ELR (cell line): ENCODE results near the gene POU6F2.

ENCODE experiments used
- DNase-seq: peaks from one replicate; pipeline ENCODE4 v3.0.0-alpha.2; 2015; ENCODE audit warnings: low read depth

Gene POU6F2

DNA sequence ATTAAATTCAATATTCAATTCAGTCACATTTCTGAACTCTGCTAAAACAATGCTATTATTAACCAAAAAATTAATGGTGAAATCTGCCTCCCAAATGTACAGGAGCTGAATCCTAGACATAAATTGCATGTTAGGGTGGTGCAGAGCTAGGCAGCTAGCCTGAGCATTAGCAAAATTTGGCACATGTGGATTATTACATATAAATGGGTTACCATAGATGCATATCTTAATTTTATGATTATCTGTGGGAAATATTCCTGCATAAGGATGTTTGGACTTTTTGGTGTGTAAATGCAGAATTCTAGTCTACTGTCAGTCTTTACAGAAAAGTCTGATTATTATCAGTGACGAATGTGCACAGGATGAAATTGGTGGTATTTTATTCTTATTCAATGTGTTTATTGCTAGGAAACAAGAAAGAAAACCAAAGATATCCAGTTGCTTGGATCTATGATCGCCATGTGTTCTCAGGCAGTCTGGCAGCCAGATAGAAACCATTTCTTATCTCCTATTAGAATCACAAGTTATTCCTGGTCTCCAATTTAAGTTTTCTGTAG is 150.7 kb downstream of the POU6F2 start:
- no peak for DNase-seq

DNA sequence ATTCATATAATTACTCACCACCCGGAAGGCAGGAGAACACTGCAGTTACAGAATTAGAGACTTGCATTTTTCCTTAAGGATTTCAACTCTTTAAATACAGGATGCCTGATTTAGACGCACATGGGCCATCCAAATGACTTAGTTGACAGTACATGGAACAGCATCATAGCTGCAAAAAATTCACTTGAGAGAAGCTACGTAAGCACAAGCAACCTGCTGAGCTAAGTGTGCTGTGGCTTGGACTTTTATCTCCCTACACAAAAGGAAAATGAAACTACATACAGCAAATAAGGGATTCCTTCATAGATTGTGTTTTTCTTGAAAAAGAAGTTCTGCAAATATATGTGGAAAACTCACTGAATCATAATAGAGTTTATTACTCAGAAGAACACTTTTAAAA is 152.6 kb downstream of the POU6F2 start:
- DNase-seq = no peak

DNA sequence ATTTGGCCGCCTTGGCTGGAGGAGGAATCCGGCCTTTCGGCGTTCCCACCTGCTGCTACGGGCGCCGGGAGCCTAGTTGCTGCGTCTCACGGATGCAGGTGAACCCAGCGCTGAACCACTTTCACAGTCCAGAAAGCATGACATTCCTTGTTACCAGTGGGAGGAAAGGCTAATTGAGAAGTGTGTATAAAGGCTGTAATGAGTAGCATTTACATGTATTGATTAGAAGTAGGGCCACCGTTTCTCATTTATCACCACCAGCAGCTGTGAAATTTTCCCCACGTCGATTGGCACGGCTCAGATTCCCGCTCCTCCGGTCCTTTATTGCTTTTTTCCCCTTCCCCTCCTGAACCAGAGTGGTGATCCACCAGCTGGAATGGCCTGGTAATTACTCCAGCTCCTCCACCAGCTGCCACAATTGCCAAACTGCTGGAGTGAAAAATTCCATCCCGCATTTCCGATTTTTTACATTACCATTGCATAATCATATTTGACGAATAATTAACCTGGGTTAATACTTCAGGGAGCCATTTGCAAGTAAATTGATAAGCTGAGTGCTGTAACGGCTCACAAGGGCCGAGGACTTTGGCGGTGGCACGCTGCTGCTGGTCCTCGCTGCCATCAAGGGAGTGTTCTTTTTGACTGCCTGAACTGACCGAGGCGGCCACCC is 153.3 kb downstream of the POU6F2 start:
- DNase-seq = no peak

- DNase-seq = no peak
Measured at GRCh38 chr7:39132306-39132705, 154.6 kb downstream of the POU6F2 start.

DNA sequence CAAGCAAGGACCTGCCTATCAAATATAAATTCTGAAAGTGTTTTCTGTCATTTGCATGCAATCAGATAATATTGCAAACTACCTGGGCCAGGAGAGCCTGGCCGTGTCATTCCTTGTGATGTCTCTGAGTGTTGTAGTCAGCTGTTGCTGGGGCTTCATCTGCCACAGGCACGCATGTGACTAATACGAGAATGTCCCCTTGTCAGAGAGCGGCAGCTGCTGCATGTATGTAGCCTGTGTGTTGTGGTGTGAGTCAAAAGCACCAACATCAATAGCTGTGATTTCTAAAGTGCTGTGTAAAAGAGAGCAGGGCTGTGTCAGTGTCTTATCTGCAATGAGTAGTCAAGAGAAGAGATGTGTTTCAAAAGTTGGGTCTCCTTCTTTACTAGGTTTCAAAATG is 155.4 kb downstream of the POU6F2 start:
- no peak for DNase-seq

DNA sequence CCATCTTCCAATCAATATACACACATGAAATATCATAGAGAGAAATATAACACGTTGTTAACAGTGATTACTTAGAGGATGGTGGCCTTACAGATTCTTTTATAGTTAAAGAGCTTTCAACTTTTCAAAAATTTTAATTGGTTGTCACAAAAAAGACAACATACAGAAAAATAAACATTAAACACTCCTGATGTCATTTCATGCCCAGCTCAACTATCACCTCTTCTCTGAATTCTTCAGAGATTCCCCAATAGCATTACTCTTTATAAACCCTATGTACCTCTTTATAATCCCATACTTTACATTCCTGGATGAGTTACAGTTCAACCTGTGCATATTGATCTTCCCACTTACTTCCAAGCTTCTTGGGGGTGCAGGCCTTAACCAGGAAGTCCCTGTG is 159.8 kb downstream of the POU6F2 start:
- DNase-seq = no peak

- no peak for DNase-seq
Measured at GRCh38 chr7:39142750-39143149, 165.0 kb downstream of the POU6F2 start.

- DNase-seq = no peak
Measured at GRCh38 chr7:39144420-39144819, 166.7 kb downstream of the POU6F2 start.

DNA sequence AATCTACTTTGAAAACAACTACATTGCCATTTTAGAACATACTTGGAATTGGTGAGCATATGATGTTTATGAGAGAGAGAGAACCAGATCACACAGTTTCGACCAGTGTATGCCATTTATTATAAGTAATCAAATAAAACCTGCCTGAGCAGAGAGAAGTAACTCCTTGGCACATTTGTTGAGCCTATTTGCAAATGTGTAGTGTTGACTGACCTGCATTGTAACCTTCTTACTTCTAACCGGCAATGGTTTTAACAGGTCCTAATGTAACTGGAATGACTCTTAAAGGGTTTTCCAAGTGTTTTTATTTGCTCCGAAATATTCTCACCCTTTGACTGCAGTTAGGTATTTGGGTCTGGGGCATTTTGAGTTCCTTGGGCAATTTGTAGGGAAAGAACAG is 167.6 kb downstream of the POU6F2 start:
- no peak for DNase-seq

- no peak for DNase-seq
Measured at GRCh38 chr7:39145935-39146334, 168.2 kb downstream of the POU6F2 start.

- DNase-seq = no peak
Measured at GRCh38 chr7:39152701-39153100, 175.0 kb downstream of the POU6F2 start.

- no peak for DNase-seq
Measured at GRCh38 chr7:39153113-39153512, 175.4 kb downstream of the POU6F2 start.

GRCh38 chr7:39153647-39154046 is 175.9 kb downstream of the POU6F2 start:
- no peak for DNase-seq

DNA sequence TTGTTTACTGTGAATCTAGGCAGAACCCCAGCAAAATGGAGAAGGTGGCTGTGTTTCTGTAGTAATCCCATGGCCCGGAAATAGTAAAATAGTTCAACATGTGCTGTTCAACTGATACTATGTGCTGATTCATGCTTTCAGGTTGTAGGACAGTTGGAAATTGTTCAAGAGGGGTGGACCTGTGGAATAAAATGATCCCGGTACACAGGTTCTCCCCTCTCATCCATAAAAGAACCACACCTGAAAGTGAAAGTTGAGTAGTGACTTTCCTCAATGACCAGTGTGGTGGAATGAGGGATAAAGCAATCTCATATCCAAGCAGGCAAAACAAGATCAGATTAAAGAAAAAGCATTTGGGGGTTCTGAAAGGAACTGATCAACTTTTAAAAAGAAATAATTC is 177.1 kb downstream of the POU6F2 start:
- DNase-seq = no peak

DNA sequence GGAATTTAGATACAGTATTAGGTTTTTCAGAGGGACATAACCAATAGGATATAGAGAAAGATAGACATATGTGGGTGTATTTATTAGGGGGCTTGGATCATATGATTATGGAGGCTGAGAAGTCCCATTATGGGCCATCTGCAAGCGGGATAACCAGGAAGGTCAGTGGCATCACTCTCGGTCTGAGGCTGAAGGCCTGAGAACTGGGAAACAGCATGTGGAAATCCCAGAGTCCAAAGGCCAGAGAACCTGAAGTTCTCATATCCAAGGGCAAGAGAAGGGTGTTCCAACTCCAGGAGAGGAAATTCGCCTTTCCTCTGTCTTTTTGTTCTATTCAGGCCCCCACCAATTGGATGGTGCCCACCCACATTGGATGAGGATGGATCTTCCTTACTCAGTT is 180.7 kb downstream of the POU6F2 start:
- no peak for DNase-seq

DNA sequence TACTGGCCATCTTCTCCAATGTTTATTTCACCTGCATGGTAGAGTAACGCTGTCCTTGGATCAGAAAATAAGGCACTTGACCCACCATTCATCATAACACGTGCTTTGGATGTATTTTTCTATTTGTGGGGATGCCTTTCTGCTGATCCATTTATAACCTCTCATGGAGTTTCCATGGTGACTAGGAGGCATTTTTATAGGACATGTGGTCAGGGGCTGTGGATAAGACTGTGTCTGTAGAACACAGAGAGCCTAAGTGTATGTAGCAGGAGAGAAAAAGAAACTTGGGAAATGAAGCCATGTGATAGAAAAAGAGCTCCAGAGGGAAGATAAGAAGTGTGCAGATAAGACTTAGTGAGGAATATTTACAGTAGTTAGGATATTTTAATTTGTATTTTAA is 184.2 kb downstream of the POU6F2 start:
- DNase-seq = no peak

GRCh38 chr7:39164887-39165286 is 187.2 kb downstream of the POU6F2 start:
- no peak for DNase-seq

- no peak for DNase-seq
Measured at GRCh38 chr7:39168403-39169098, 190.8 kb downstream of the POU6F2 start.

GRCh38 chr7:39172137-39172536 is 194.4 kb downstream of the POU6F2 start:
- no peak for DNase-seq

DNA sequence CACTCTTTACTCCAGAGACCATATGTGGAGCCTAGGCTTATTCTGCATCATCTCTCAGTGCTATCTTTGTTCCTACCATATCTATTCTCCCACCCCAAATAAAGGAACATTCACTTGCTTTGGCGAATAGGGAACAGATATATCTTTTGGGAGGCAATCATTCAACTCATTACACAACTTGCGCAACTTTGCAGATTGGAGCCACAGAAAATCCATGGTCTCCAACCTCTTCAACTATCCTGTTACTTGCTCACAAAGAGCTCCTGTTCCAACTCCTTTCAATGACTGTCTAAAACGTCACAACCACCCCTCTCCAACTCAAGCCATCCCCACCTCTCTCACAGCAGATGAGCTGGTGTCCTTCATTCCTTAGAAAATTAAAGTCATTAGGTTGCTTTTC is 203.7 kb downstream of the POU6F2 start:
- no peak for DNase-seq

DNA sequence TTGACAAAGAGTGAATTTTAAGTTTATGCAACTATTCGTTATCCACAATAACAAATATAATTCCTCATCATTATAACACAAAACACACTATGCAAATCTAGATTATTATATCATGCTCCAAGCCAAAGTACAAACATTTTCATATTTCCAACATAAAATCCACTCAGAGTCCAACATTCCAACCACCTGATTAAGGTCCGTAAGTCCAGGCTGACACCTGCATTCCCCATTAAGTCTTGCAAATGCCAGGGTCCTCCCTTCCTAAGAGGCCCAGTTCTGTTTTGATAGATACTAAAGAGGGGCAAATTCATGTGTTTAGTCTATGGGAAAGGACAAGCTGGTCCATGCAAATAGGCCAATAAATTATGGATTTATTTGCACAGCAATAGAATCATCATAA is 206.1 kb downstream of the POU6F2 start:
- no peak for DNase-seq

- DNase-seq = no peak
Measured at GRCh38 chr7:39184391-39184790, 206.7 kb downstream of the POU6F2 start.

- DNase-seq = no peak
Measured at GRCh38 chr7:39186131-39186530, 208.4 kb downstream of the POU6F2 start.

- DNase-seq = no peak
Measured at GRCh38 chr7:39186671-39187070, 209.0 kb downstream of the POU6F2 start.
